ENCODE data around the gene SCD.

SCD gene

GRCh38 chr10:100306861-100307260, 40.2 kb upstream of the SCD start:
- H3K27me3 ChIP-seq (ENCODE audit: insufficient read depth, low read length, poor library complexity) = no peaks in the 10 kb centered on the region
- no CpG with 5 or more reads among the region's 5 CpGs for WGBS (ENCODE audit: extremely low coverage, insufficient coverage, low lambda C conversion rate)
- no peaks in the 10 kb centered on the region for H3K36me3 ChIP-seq (ENCODE audit: control insufficient read depth, insufficient read depth, low read length)

GRCh38 chr10:100307684-100308083, 39.3 kb upstream of the SCD start:
- Histone ChIP-seq H3K4me1 (ENCODE audit: control insufficient read depth, low read depth, low read length) (no peaks in the 10 kb centered on the region), H3K36me3 (ENCODE audit: control insufficient read depth, insufficient read depth, low read length) (no peaks in the 10 kb centered on the region), H2BK5ac (ENCODE audit: low read length) (no peak overlapping the region), H3K56ac (ENCODE audit: low read length) (no peak overlapping the region), H3K4ac (ENCODE audit: low read depth, low read length) (no peak overlapping the region), H3K9ac (ENCODE audit: low read length) (no peak overlapping the region), H4K8ac (ENCODE audit: low read depth, low read length) (no peak overlapping the region), H3K27me3 (ENCODE audit: insufficient read depth, low read length, poor library complexity) (no peaks in the 10 kb centered on the region), H2BK120ac (ENCODE audit: low read depth, low read length) (no peak overlapping the region), H3K18ac (ENCODE audit: low read length) (no peak overlapping the region), H4K5ac (ENCODE audit: low read length) (no peak overlapping the region), H3K4me3 (ENCODE audit: low read length) (no peak overlapping the region), H3K4me2 (ENCODE audit: low read length) (no peak overlapping the region), H2AK5ac (ENCODE audit: low read length) (no peak overlapping the region), H3K79me2 (ENCODE audit: control insufficient read depth, insufficient read depth, low read length) (no peaks in the 10 kb centered on the region), H3K23ac (ENCODE audit: low read length) (no peak overlapping the region), H3K79me1 (ENCODE audit: low read length) (no peaks in the 10 kb centered on the region), H3K27ac (ENCODE audit: low read depth, low read length) (no peak overlapping the region), H2BK15ac (replicated peaks; ENCODE audit: low read depth) (no peak overlapping the region)
- no peak for DNase-seq
- WGBS (ENCODE audit: extremely low coverage, insufficient coverage, low lambda C conversion rate) = no CpG with 5 or more reads among the region's 3 CpGs

More at GRCh38 chr10:100306861-100307260, 40.2 kb upstream of the SCD start:
- Histone ChIP-seq H4K5ac (ENCODE audit: low read length) (no peak overlapping the region), H3K4me3 (ENCODE audit: low read length) (no peak overlapping the region), H2BK15ac (replicated peaks; ENCODE audit: low read depth) (no peak overlapping the region), H3K4me1 (ENCODE audit: control insufficient read depth, low read depth, low read length) (no peaks in the 10 kb centered on the region), H3K79me1 (ENCODE audit: low read length) (no peaks in the 10 kb centered on the region), H3K27ac (ENCODE audit: low read depth, low read length) (no peak overlapping the region), H2BK5ac (ENCODE audit: low read length) (no peak overlapping the region), H2BK120ac (ENCODE audit: low read depth, low read length) (no peak overlapping the region), H3K18ac (ENCODE audit: low read length) (no peak overlapping the region), H3K4me2 (ENCODE audit: low read length) (no peak overlapping the region), H3K4ac (ENCODE audit: low read depth, low read length) (no peak overlapping the region), H2AK5ac (ENCODE audit: low read length) (no peak overlapping the region), H3K23ac (ENCODE audit: low read length) (no peak overlapping the region), H4K8ac (ENCODE audit: low read depth, low read length) (no peak overlapping the region), H3K9ac (ENCODE audit: low read length) (no peak overlapping the region), H3K79me2 (ENCODE audit: control insufficient read depth, insufficient read depth, low read length) (no peaks in the 10 kb centered on the region), H3K56ac (ENCODE audit: low read length) (no peak overlapping the region)
- no peak for DNase-seq

GRCh38 chr10:100311298-100311697, 35.7 kb upstream of the SCD start:
- Histone ChIP-seq H3K18ac (ENCODE audit: low read length) (no peak overlapping the region), H2BK120ac (ENCODE audit: low read depth, low read length) (no peak overlapping the region), H3K79me2 (ENCODE audit: control insufficient read depth, insufficient read depth, low read length) (no peaks in the 10 kb centered on the region), H3K4me1 (ENCODE audit: control insufficient read depth, low read depth, low read length) (no peaks in the 10 kb centered on the region), H2AK5ac (ENCODE audit: low read length) (no peak overlapping the region), H3K4me3 (ENCODE audit: low read length) (no peak overlapping the region), H4K8ac (ENCODE audit: low read depth, low read length) (no peak overlapping the region), H3K23ac (ENCODE audit: low read length) (no peak overlapping the region), H3K36me3 (ENCODE audit: control insufficient read depth, insufficient read depth, low read length) (no peaks in the 10 kb centered on the region), H3K27ac (ENCODE audit: low read depth, low read length) (no peak overlapping the region), H3K4me2 (ENCODE audit: low read length) (no peak overlapping the region), H4K5ac (ENCODE audit: low read length) (no peak overlapping the region), H3K4ac (ENCODE audit: low read depth, low read length) (no peak overlapping the region), H3K27me3 (ENCODE audit: insufficient read depth, low read length, poor library complexity) (no peaks in the 10 kb centered on the region), H2BK5ac (ENCODE audit: low read length) (no peak overlapping the region), H3K9ac (ENCODE audit: low read length) (no peak overlapping the region), H3K79me1 (ENCODE audit: low read length) (no peaks in the 10 kb centered on the region), H3K56ac (ENCODE audit: low read length) (no peak overlapping the region), H2BK15ac (replicated peaks; ENCODE audit: low read depth) (no peak overlapping the region)
- WGBS (ENCODE audit: extremely low coverage, insufficient coverage, low lambda C conversion rate) = no CpG with 5 or more reads among the region's 4 CpGs
- no peak for DNase-seq

GRCh38 chr10:100315615-100316014, 31.4 kb upstream of the SCD start:
- Histone ChIP-seq H3K36me3 (ENCODE audit: control insufficient read depth, insufficient read depth, low read length) (no peaks in the 10 kb centered on the region), H3K4me3 (ENCODE audit: low read length) (no peak overlapping the region), H3K4ac (ENCODE audit: low read depth, low read length) (no peak overlapping the region), H3K27ac (ENCODE audit: low read depth, low read length) (no peak overlapping the region), H3K4me2 (ENCODE audit: low read length) (no peak overlapping the region), H3K23ac (ENCODE audit: low read length) (no peak overlapping the region), H4K5ac (ENCODE audit: low read length) (no peak overlapping the region), H3K27me3 (ENCODE audit: insufficient read depth, low read length, poor library complexity) (no peaks in the 10 kb centered on the region), H3K9ac (ENCODE audit: low read length) (no peak overlapping the region), H2BK15ac (replicated peaks; ENCODE audit: low read depth) (no peak overlapping the region), H2BK120ac (ENCODE audit: low read depth, low read length) (no peak overlapping the region), H3K56ac (ENCODE audit: low read length) (no peak overlapping the region), H3K18ac (ENCODE audit: low read length) (no peak overlapping the region), H2BK5ac (ENCODE audit: low read length) (no peak overlapping the region), H4K8ac (ENCODE audit: low read depth, low read length) (no peak overlapping the region), H3K4me1 (ENCODE audit: control insufficient read depth, low read depth, low read length) (no peaks in the 10 kb centered on the region), H2AK5ac (ENCODE audit: low read length) (no peak overlapping the region), H3K79me2 (ENCODE audit: control insufficient read depth, insufficient read depth, low read length) (no peaks in the 10 kb centered on the region), H3K79me1 (ENCODE audit: low read length) (no peaks in the 10 kb centered on the region)
- DNase-seq = peak; percentile 31
- WGBS (ENCODE audit: extremely low coverage, insufficient coverage, low lambda C conversion rate) = no CpG with 5 or more reads among the region's 4 CpGs

- no peak overlapping the region for H4K8ac ChIP-seq (ENCODE audit: low read depth, low read length)
- H3K4me1 ChIP-seq (ENCODE audit: control insufficient read depth, low read depth, low read length) = no peaks in the 10 kb centered on the region
- no peak overlapping the region for H3K18ac ChIP-seq (ENCODE audit: low read length)
- no peak overlapping the region for H2BK15ac ChIP-seq (replicated peaks; ENCODE audit: low read depth)
- no peak overlapping the region for H3K56ac ChIP-seq (ENCODE audit: low read length)
- H3K4ac ChIP-seq (ENCODE audit: low read depth, low read length) = no peak overlapping the region
- no peak overlapping the region for H2BK120ac ChIP-seq (ENCODE audit: low read depth, low read length)
- H2AK5ac ChIP-seq (ENCODE audit: low read length) = no peak overlapping the region
- no peak overlapping the region for H3K9ac ChIP-seq (ENCODE audit: low read length)
- no peaks in the 10 kb centered on the region for H3K27me3 ChIP-seq (ENCODE audit: insufficient read depth, low read length, poor library complexity)
- WGBS (ENCODE audit: extremely low coverage, insufficient coverage, low lambda C conversion rate) = no CpG with 5 or more reads among the region's 4 CpGs
- H3K23ac ChIP-seq (ENCODE audit: low read length) = no peak overlapping the region
- no peak overlapping the region for H3K4me2 ChIP-seq (ENCODE audit: low read length)
- H3K79me2 ChIP-seq (ENCODE audit: control insufficient read depth, insufficient read depth, low read length) = no peaks in the 10 kb centered on the region
- H3K27ac ChIP-seq (ENCODE audit: low read depth, low read length) = no peak overlapping the region
- no peak for DNase-seq
- H2BK5ac ChIP-seq (ENCODE audit: low read length) = no peak overlapping the region
- no peaks in the 10 kb centered on the region for H3K79me1 ChIP-seq (ENCODE audit: low read length)
- H4K5ac ChIP-seq (ENCODE audit: low read length) = no peak overlapping the region
- no peaks in the 10 kb centered on the region for H3K36me3 ChIP-seq (ENCODE audit: control insufficient read depth, insufficient read depth, low read length)
- no peak overlapping the region for H3K4me3 ChIP-seq (ENCODE audit: low read length)
Observed at GRCh38 chr10:100318207-100318606, 28.8 kb upstream of the SCD start.

- Histone ChIP-seq H3K27me3 (ENCODE audit: insufficient read depth, low read length, poor library complexity) (no peaks in the 10 kb centered on the region), H3K18ac (ENCODE audit: low read length) (no peak overlapping the region), H2AK5ac (ENCODE audit: low read length) (no peak overlapping the region), H3K27ac (ENCODE audit: low read depth, low read length) (no peak overlapping the region), H3K4me1 (ENCODE audit: control insufficient read depth, low read depth, low read length) (no peaks in the 10 kb centered on the region), H3K79me2 (ENCODE audit: control insufficient read depth, insufficient read depth, low read length) (no peaks in the 10 kb centered on the region), H2BK15ac (replicated peaks; ENCODE audit: low read depth) (no peak overlapping the region), H4K5ac (ENCODE audit: low read length) (no peak overlapping the region), H4K8ac (ENCODE audit: low read depth, low read length) (no peak overlapping the region), H3K4ac (ENCODE audit: low read depth, low read length) (no peak overlapping the region), H3K36me3 (ENCODE audit: control insufficient read depth, insufficient read depth, low read length) (no peaks in the 10 kb centered on the region), H3K9ac (ENCODE audit: low read length) (no peak overlapping the region), H3K4me3 (ENCODE audit: low read length) (no peak overlapping the region), H3K79me1 (ENCODE audit: low read length) (no peaks in the 10 kb centered on the region), H3K23ac (ENCODE audit: low read length) (no peak overlapping the region), H3K4me2 (ENCODE audit: low read length) (no peak overlapping the region), H3K56ac (ENCODE audit: low read length) (no peak overlapping the region), H2BK5ac (ENCODE audit: low read length) (no peak overlapping the region), H2BK120ac (ENCODE audit: low read depth, low read length) (no peak overlapping the region)
- no CpG with 5 or more reads among the region's 1 CpG for WGBS (ENCODE audit: extremely low coverage, insufficient coverage, low lambda C conversion rate)
- no peak for DNase-seq
Observed at GRCh38 chr10:100319707-100320402, 27.2 kb upstream of the SCD start.

All from mesendoderm (in vitro differentiated cells).